ENCODE results near the gene TTYH3.
"Not testable (repeated sequence)": the region's sequence is repeated elsewhere in the genome, so short reads cannot be mapped to it uniquely, and the experiment has no call there.

TTYH3 gene

DNA sequence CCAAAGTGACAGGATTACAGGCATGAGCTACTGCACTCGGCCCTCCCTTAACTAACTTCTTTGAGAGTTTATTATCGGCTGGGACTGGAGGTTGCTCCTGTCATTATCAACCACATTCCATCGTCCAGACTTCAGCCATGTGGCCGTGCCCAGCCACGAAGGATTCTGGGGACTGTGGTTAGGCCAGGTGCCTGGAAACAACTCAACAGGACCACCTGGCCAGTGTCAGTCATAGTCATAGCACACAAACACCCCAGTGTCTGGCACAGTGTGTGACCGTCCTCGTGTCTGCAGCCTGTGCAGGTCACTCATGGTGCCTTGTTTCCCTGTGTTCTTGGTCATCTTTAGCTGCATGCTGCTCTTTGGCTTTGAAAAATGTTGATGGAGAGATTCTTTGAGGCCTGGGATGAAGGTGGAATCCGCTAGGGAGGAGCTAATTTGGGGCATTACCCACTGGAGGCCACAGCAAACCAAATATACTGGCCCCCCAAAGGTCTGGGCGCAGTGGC is 43.5 kb downstream of the TTYH3 start:
- Histone ChIP-seq H3K9me3 (ENCODE audit: low read depth, low read length) (no peaks in the 10 kb centered on the region), H3K36me3 (ENCODE audit: insufficient read depth, low read length) (no peaks in the 10 kb centered on the region), H3K9ac (ENCODE audit: insufficient read length) (no peak overlapping the region), H3K27ac (no peak overlapping the region), H3K4me3 (no peak overlapping the region)
- TF ChIP-seq EZH2 (IDR thresholded peaks at IDR 0.05) (no peak), FOXP2 (optimal IDR thresholded peaks at IDR 0.05; ENCODE audit: control extremely low read depth, extremely low read length, insufficient read depth) (no peak), POLR2AphosphoS5 (IDR thresholded peaks at IDR 0.05; ENCODE audit: borderline replicate concordance, low read depth, low read length) (no peak)
- no peak for DNase-seq (ENCODE audit: low read depth, low spot score)

DNA sequence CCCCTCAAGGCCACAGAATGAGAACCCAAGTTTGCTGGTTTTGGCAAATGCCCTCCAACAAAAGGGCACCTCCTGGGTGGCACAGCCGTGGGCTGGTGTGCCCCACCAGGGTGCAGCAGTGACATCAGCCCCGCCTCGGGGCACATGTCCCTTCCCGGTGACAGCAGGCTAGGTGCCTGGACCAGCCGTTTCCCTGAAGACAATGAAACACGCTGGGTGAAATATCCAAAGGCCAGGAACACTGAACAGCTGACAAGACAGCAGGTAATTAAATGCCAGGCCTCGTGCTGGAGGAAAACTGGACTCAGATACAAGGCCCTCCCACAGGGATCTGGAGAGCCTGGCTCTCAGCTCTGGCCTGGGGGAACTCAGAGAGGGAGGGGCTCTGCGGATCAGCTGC is 44.8 kb downstream of the TTYH3 start:
- not testable (repeated sequence) for H3K4me3 ChIP-seq; H3K9me3 ChIP-seq (ENCODE audit: low read depth, low read length); H3K9ac ChIP-seq (ENCODE audit: insufficient read length); H3K36me3 ChIP-seq (ENCODE audit: insufficient read depth, low read length); DNase-seq (ENCODE audit: low read depth, low spot score); H3K27ac ChIP-seq

DNA sequence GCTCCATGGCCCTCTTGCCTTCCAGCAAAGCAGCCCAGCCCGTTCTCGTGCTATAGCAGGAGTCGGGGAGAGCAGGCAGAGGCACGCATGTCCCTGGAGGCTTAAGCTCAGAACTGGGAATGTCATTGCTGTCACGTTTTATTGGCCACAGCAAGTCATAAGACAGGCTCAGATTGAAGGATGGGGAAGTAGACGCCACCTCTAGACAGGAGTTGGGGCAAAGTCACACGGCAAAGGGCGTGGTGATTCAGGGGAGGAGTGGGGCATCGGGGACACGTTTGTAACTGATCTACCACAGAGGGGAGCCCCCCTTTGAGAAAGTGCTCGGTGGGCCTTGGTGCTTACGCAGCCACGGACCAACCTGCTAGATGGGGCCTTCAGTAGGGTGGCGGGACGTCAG is 46.7 kb downstream of the TTYH3 start:
- H3K9me3 ChIP-seq (ENCODE audit: low read depth, low read length); H3K27ac ChIP-seq; H3K4me3 ChIP-seq; H3K9ac ChIP-seq (ENCODE audit: insufficient read length); H3K36me3 ChIP-seq (ENCODE audit: insufficient read depth, low read length); DNase-seq (ENCODE audit: low read depth, low spot score): not testable (repeated sequence)

DNA sequence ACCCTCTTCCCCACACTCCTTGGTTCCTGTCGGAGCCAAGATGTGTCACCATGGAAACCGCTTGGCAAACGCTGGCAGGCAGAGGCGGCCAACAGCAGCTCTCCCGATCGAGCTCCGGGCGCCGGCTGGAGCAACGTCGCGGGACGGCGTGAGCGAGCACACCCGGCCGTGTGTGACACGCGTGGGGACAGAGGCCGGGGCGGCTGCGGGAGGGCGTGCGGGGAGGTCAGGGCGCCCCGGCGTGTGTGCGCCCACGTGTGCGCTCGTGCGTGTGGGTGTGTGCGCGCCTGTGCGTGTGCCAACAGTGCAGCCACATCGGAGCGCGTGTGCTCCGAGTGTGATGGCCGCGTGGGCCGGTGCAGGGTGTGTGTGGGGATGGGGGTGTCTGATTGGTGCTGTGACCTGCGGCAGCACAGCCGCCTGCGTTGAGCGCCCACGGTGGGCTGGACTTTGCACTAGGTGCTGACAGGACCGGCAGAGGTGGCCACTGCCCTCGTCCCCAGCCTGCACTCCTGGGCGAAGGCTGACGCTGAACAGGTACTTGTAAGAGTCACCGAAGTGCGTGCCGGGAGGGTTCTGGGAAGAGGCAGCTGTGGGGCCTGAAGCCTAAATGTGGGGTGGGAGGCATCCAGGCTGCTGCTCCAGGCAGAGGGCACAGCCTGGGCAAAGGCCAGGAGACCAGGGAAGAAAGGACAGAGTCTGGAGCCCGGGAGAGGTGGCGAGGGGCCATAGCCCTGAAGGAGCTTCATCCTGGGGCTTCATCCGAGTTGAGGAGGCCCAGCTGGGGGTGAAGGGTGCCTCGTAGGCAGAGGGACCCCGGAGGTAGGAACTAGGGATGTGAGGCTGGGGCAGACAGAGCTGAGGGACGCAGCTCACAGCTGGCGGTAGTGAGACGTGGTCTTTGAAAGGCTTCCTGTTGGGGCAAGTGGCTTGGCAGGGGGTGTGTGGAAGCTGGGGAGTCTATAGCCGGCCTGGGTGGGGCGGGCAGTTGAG is 47.6 kb downstream of the TTYH3 start:
- H3K9me3 ChIP-seq (ENCODE audit: low read depth, low read length); H3K4me3 ChIP-seq; DNase-seq (ENCODE audit: low read depth, low spot score): not testable (repeated sequence)

DNA sequence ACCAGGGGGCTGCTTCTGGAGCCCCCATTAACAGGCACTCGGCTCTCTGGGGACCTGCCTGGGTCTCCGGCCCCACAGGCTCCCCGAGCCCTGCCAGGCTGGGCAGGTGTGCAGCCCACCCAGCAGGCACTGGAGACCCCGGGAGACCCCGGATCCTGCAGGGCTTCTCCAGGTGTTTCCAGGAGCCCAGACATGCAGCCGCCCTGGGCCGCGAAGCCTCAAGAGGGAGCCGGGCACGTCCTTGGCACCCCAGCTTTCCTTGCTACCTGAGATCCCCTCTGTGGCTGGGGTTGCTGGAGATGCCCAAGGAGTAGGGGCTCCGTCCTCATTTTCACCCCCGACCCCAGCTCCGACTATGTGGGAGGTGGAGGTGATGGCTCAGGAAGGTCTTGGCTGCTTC is 48.5 kb downstream of the TTYH3 start:
- TF ChIP-seq POLR2AphosphoS5 (IDR thresholded peaks at IDR 0.05; ENCODE audit: borderline replicate concordance, low read depth, low read length) (no peak), FOXP2 (optimal IDR thresholded peaks at IDR 0.05; ENCODE audit: control extremely low read depth, extremely low read length, insufficient read depth) (no peak), EZH2 (IDR thresholded peaks at IDR 0.05) (no peak)
- Histone ChIP-seq H3K9ac (ENCODE audit: insufficient read length) (no peak overlapping the region), H3K4me3 (no peak overlapping the region), H3K9me3 (ENCODE audit: low read depth, low read length) (no peaks in the 10 kb centered on the region), H3K36me3 (ENCODE audit: insufficient read depth, low read length) (no peaks in the 10 kb centered on the region), H3K27ac (no peak overlapping the region)
- DNase-seq (ENCODE audit: low read depth, low spot score): no peak

More for the DNA sequence above, 47.6 kb downstream of the TTYH3 start:
- not testable (repeated sequence) for H3K36me3 ChIP-seq (ENCODE audit: insufficient read depth, low read length); H3K9ac ChIP-seq (ENCODE audit: insufficient read length); H3K27ac ChIP-seq

DNA sequence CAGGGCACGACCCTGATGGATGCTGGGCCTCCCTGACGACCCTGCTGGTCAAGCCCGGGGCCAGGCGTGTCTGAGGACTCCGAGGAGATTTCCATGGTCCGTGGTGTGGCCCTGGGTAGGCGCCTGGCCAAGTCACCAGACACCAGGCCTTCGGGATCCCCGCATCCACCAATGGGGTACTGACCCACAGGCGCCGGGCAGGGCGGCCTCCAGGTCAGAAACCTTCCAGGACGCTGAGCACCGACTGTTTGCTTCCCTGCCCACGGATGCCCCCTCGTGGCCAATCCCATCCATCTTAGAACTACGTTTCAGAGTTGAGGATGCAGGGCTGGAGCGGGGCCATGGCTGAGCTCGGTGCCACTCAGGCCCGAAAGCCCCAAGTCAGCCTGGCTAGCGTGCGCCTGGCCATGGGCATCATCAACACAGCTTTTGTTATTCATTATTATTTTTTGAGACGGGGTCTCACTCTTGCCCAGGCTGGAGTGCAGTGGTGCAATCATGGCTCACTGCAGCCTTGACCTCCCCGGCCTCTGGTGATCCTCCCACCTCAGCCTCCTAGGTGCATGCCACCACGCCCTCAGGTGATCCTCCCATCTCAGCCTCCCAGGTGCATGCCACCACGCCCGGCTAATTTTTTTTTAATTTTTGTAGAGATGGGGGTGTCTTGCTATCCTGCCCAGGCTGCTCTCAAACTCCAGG is 49.2 kb downstream of the TTYH3 start:
- TF ChIP-seq FOXP2 (optimal IDR thresholded peaks at IDR 0.05; ENCODE audit: control extremely low read depth, extremely low read length, insufficient read depth) (no peak), POLR2AphosphoS5 (IDR thresholded peaks at IDR 0.05; ENCODE audit: borderline replicate concordance, low read depth, low read length) (no peak), EZH2 (IDR thresholded peaks at IDR 0.05) (no peak)
- H3K4me3 ChIP-seq: no peak overlapping the region
- H3K9me3 ChIP-seq (ENCODE audit: low read depth, low read length): no peaks in the 10 kb centered on the region
- no peaks in the 10 kb centered on the region for H3K36me3 ChIP-seq (ENCODE audit: insufficient read depth, low read length)
- no peak overlapping the region for H3K9ac ChIP-seq (ENCODE audit: insufficient read length)
- no peak overlapping the region for H3K27ac ChIP-seq
- DNase-seq (ENCODE audit: low read depth, low spot score): no peak

DNA sequence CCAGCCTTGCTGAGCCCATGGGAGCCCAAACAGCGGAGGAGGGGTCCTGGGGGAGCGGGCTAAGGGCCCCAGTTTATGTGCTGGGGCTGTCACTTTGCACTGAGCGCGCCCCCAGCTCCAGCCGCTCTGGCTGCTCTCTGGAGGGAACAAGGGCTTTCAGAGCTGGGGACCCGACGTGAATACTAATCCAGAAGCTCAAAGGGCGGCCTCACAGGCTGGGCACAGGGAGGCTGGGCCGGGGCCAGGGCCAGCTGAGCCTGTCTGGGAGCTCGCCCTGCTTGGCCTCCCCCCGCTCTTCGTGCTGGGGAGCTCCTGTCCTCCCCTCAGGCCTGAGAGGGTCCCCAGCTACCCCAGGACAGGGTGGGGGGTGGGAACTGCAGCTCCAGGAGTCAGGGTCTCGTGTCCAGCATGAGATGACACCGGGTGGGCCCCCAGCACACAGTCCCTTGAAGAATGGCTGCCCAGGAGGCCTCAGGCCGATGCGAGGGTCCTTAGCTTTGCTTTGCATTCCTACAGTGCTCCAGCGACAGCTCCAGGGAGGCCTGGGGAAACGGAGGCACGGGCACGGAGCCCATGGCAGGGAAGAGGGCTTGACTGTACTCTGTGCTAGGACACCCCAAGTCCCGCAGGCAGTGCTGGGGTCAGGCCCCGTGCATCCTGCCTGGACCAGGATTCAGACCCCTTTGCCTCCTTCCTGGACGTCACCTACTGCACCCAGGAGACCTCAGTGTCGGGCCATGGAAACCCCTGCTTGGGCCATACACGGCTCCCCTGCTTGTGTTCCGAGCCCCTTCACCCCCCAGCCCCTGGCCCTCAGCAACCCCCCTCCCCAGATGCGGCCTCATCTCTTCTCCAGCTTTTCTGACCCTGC is 50.4 kb downstream of the TTYH3 start:
- no peak for DNase-seq (ENCODE audit: low read depth, low spot score)
- H3K9me3 ChIP-seq (ENCODE audit: low read depth, low read length): no peaks in the 10 kb centered on the region
- no peak overlapping the region for H3K9ac ChIP-seq (ENCODE audit: insufficient read length)
- no peak overlapping the region for H3K27ac ChIP-seq
- H3K36me3 ChIP-seq (ENCODE audit: insufficient read depth, low read length): no peaks in the 10 kb centered on the region
- TF ChIP-seq POLR2AphosphoS5 (IDR thresholded peaks at IDR 0.05; ENCODE audit: borderline replicate concordance, low read depth, low read length): no peak
- TF ChIP-seq FOXP2 (optimal IDR thresholded peaks at IDR 0.05; ENCODE audit: control extremely low read depth, extremely low read length, insufficient read depth): no peak
- TF ChIP-seq EZH2 (IDR thresholded peaks at IDR 0.05): no peak
- H3K4me3 ChIP-seq: no peak overlapping the region

DNA sequence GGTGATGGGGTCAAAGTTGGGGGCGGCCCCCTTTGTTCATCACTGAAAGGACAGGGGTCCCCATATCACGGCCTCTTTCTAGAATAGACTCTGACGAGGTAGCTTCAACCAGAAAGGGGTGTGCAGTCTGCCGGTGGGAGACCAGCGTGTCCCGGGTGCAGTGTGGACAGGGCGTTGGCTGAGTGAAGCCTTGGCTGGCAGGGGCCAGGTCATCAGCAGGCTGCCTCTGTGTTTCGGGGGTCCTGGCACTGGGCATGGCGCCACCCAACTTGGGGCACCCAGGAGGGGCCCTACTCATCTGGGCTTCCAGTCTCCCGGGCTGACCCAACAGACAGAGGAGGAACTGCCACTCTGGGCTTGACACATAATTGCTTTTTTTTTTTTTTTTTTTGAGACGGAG is 52.7 kb downstream of the TTYH3 start:
- no peak for DNase-seq (ENCODE audit: low read depth, low spot score)
- Histone ChIP-seq H3K36me3 (ENCODE audit: insufficient read depth, low read length) (no peaks in the 10 kb centered on the region), H3K27ac (no peak overlapping the region), H3K9me3 (ENCODE audit: low read depth, low read length) (no peaks in the 10 kb centered on the region), H3K9ac (ENCODE audit: insufficient read length) (no peak overlapping the region), H3K4me3 (no peak overlapping the region)
- TF ChIP-seq EZH2 (IDR thresholded peaks at IDR 0.05): no peak
- no peak for TF ChIP-seq FOXP2 (optimal IDR thresholded peaks at IDR 0.05; ENCODE audit: control extremely low read depth, extremely low read length, insufficient read depth)
- TF ChIP-seq POLR2AphosphoS5 (IDR thresholded peaks at IDR 0.05; ENCODE audit: borderline replicate concordance, low read depth, low read length): no peak

All from SK-N-MC (cell line).